ENCODE data around the gene BTBD2.

BTBD2 gene

GRCh38 chr19:2050991-2051772 lies 35.7 kb upstream of the BTBD2 start, which contains the start of gene MKNK2:
MKNK2 (minus strand) TSS chr19:2051244; CDS start chr19:2050851, 393 bp downstream.
- peak; percentile 89 for DNase-seq (ENCODE audit: low read depth)

- no peak for DNase-seq (ENCODE audit: low read depth)
These were observed 35.0 kb upstream of the BTBD2 start for GRCh38 chr19:2050349-2050990.

- peak; percentile 54 for DNase-seq (ENCODE audit: low read depth)
These were observed 34.3 kb upstream of the BTBD2 start for GRCh38 chr19:2049741-2050348.

- no peak for DNase-seq (ENCODE audit: low read depth)
These were observed 33.6 kb upstream of the BTBD2 start for GRCh38 chr19:2048959-2049740.

GRCh38 chr19:2048104-2048958 lies 32.8 kb upstream of the BTBD2 start:
- DNase-seq (ENCODE audit: low read depth): no peak

GRCh38 chr19:2047449-2048103 lies 32.1 kb upstream of the BTBD2 start:
- no peak for DNase-seq (ENCODE audit: low read depth)

- DNase-seq (ENCODE audit: low read depth): no peak
These were observed 31.5 kb upstream of the BTBD2 start for GRCh38 chr19:2047076-2047448.

- DNase-seq (ENCODE audit: low read depth): no peak
These were observed 30.8 kb upstream of the BTBD2 start for GRCh38 chr19:2046046-2046907.

GRCh38 chr19:2045501-2046045 lies 30.1 kb upstream of the BTBD2 start:
- no peak for DNase-seq (ENCODE audit: low read depth)

GRCh38 chr19:2044709-2045500 lies 29.4 kb upstream of the BTBD2 start:
- DNase-seq (ENCODE audit: low read depth): no peak

GRCh38 chr19:2043961-2044708 lies 28.6 kb upstream of the BTBD2 start:
- DNase-seq (ENCODE audit: low read depth): no peak

GRCh38 chr19:2043251-2043641 lies 27.7 kb upstream of the BTBD2 start:
- DNase-seq (ENCODE audit: low read depth): no peak

GRCh38 chr19:2042485-2043250 lies 27.2 kb upstream of the BTBD2 start:
- DNase-seq (ENCODE audit: low read depth): no peak

GRCh38 chr19:2041683-2042484 lies 26.4 kb upstream of the BTBD2 start:
- DNase-seq (ENCODE audit: low read depth): peak; percentile 99

- DNase-seq (ENCODE audit: low read depth): no peak
These were observed 25.8 kb upstream of the BTBD2 start for GRCh38 chr19:2041433-2041682.

- no peak for DNase-seq (ENCODE audit: low read depth)
These were observed 25.3 kb upstream of the BTBD2 start for GRCh38 chr19:2040647-2041432.
